ENCODE data around the gene LIPK. TPM values are rescaled to one million over a fixed set of nuclear protein-coding genes. Genes with fewer than 3 reads are reported as not detected.
A peak's percentile ranks its signal among the peaks of the same experiment; 100 is the strongest.

The LIPK gene
- total RNA-seq, 1 experiment from 2014 or later = not detected

DNA sequence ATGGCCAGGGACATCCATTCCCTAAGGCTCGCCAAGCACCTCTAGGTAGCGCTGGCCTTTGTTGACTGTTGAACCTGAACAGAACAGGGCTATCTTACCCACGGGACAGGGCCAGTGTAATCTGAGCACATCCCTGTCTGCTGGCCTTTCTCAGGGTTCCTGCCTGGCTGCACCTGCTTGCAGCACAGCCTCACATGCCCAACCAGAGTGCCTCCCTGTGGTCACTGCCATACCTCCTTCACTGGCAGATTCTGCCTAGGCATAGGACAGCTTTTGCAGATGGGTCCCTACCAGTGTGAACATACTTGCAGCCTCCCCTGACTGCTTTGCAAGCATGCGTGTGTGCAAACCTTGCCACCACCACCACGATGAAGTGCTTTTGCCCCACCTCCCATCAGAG lies 38.0 kb downstream of the LIPK start:
- ATAC-seq (peak; percentile 98), DNase-seq (ENCODE audit: low spot score) (peak; percentile 36)
- H3K4me3 Mint-ChIP-seq = no peak overlapping the region
- ChIA-PET CTCF (interaction anchor here (9.2 kb wide), 1 partner anchor 14 kb away, joined by 77 read pairs; no protein-coding TSS in a partner anchor), POLR2A (no interaction called here)
- H3K36me3 Mint-ChIP-seq = peaks cover 4% of the 10 kb centered on the region; the same call in 1 of the 2 replicates
- no peaks in the 10 kb centered on the region for H3K4me1 Mint-ChIP-seq
- H3K27me3 Mint-ChIP-seq (ENCODE audit: low read depth) = peaks cover 9% of the 10 kb centered on the region
- H3K27ac Mint-ChIP-seq = no peak overlapping the region
- peaks cover 31% of the 10 kb centered on the region for H3K9me3 Mint-ChIP-seq
- TF ChIP-seq SOX15 (CRISPR knock-in tag; IDR thresholded peaks at IDR 0.05) (no peak), TEAD4 (CRISPR knock-in tag; IDR thresholded peaks at IDR 0.05) (no peak)
- TF ChIP-seq, protein P1, sequence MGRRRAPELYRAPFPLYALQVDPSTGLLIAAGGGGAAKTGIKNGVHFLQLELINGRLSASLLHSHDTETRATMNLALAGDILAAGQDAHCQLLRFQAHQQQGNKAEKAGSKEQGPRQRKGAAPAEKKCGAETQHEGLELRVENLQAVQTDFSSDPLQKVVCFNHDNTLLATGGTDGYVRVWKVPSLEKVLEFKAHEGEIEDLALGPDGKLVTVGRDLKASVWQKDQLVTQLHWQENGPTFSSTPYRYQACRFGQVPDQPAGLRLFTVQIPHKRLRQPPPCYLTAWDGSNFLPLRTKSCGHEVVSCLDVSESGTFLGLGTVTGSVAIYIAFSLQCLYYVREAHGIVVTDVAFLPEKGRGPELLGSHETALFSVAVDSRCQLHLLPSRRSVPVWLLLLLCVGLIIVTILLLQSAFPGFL (CRISPR knock-in tag; IDR thresholded peaks at IDR 0.05; ENCODE audit: borderline replicate concordance) = no peak
- TF ChIP-seq, protein P2, sequence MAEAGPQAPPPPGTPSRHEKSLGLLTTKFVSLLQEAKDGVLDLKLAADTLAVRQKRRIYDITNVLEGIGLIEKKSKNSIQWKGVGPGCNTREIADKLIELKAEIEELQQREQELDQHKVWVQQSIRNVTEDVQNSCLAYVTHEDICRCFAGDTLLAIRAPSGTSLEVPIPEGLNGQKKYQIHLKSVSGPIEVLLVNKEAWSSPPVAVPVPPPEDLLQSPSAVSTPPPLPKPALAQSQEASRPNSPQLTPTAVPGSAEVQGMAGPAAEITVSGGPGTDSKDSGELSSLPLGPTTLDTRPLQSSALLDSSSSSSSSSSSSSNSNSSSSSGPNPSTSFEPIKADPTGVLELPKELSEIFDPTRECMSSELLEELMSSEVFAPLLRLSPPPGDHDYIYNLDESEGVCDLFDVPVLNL (CRISPR knock-in tag; IDR thresholded peaks at IDR 0.05; ENCODE audit: borderline replicate concordance, low read depth) = no peak

DNA sequence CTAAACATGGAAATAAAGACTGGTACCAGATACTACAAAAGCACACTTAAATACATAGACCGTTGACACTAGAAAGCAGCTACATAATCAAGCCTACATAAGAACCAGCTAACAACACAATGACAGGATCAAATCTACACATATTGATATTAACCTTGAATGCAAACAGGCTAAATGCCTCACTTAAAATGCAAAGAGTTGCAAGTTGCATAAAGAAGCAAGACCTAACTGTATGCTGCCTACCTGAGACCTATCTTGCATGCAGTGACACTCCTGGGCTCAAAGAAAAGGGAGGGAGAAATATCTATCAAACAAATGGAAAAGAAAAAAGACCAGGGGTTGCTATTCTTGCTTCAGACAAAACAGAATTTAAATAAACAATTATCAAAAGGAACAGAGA lies 39.6 kb downstream of the LIPK start:
- no peak for ATAC-seq
- Mint-ChIP-seq H3K36me3 (peaks cover 4% of the 10 kb centered on the region; the same call in 1 of the 2 replicates), H3K27ac (no peak overlapping the region), H3K9me3 (peaks cover 41% of the 10 kb centered on the region), H3K4me3 (no peak overlapping the region), H3K4me1 (no peaks in the 10 kb centered on the region), H3K27me3 (ENCODE audit: low read depth) (peaks cover 13% of the 10 kb centered on the region)
- POLR2A ChIA-PET = no interaction called here
- TF ChIP-seq, protein P3, sequence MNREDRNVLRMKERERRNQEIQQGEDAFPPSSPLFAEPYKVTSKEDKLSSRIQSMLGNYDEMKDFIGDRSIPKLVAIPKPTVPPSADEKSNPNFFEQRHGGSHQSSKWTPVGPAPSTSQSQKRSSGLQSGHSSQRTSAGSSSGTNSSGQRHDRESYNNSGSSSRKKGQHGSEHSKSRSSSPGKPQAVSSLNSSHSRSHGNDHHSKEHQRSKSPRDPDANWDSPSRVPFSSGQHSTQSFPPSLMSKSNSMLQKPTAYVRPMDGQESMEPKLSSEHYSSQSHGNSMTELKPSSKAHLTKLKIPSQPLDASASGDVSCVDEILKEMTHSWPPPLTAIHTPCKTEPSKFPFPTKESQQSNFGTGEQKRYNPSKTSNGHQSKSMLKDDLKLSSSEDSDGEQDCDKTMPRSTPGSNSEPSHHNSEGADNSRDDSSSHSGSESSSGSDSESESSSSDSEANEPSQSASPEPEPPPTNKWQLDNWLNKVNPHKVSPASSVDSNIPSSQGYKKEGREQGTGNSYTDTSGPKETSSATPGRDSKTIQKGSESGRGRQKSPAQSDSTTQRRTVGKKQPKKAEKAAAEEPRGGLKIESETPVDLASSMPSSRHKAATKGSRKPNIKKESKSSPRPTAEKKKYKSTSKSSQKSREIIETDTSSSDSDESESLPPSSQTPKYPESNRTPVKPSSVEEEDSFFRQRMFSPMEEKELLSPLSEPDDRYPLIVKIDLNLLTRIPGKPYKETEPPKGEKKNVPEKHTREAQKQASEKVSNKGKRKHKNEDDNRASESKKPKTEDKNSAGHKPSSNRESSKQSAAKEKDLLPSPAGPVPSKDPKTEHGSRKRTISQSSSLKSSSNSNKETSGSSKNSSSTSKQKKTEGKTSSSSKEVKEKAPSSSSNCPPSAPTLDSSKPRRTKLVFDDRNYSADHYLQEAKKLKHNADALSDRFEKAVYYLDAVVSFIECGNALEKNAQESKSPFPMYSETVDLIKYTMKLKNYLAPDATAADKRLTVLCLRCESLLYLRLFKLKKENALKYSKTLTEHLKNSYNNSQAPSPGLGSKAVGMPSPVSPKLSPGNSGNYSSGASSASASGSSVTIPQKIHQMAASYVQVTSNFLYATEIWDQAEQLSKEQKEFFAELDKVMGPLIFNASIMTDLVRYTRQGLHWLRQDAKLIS (CRISPR knock-in tag; IDR thresholded peaks at IDR 0.05; ENCODE audit: borderline replicate concordance) = no peak
- TF ChIP-seq RELA (CRISPR knock-in tag; IDR thresholded peaks at IDR 0.05; ENCODE audit: borderline replicate concordance) = no peak
- TF ChIP-seq, protein P1 (CRISPR knock-in tag; IDR thresholded peaks at IDR 0.05; ENCODE audit: borderline replicate concordance) = no peak
- no peak for TF ChIP-seq ZNF121 (CRISPR knock-in tag; IDR thresholded peaks at IDR 0.05)
- no peak for TF ChIP-seq CREB1 (CRISPR knock-in tag; IDR thresholded peaks at IDR 0.05)
- no peak for TF ChIP-seq CREM (CRISPR knock-in tag; IDR thresholded peaks at IDR 0.05)
- TF ChIP-seq, protein P4, sequence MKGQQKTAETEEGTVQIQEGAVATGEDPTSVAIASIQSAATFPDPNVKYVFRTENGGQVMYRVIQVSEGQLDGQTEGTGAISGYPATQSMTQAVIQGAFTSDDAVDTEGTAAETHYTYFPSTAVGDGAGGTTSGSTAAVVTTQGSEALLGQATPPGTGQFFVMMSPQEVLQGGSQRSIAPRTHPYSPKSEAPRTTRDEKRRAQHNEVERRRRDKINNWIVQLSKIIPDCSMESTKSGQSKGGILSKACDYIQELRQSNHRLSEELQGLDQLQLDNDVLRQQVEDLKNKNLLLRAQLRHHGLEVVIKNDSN (CRISPR knock-in tag; IDR thresholded peaks at IDR 0.05) = no peak
- no peak for TF ChIP-seq RORB (CRISPR knock-in tag; IDR thresholded peaks at IDR 0.05)
- no peak for TF ChIP-seq NR2C2 (CRISPR knock-in tag; IDR thresholded peaks at IDR 0.05)
- TF ChIP-seq, protein P5, sequence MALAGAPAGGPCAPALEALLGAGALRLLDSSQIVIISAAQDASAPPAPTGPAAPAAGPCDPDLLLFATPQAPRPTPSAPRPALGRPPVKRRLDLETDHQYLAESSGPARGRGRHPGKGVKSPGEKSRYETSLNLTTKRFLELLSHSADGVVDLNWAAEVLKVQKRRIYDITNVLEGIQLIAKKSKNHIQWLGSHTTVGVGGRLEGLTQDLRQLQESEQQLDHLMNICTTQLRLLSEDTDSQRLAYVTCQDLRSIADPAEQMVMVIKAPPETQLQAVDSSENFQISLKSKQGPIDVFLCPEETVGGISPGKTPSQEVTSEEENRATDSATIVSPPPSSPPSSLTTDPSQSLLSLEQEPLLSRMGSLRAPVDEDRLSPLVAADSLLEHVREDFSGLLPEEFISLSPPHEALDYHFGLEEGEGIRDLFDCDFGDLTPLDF (CRISPR knock-in tag; IDR thresholded peaks at IDR 0.05) = no peak
- CTCF ChIA-PET = interaction anchor here (9.2 kb wide), 1 partner anchor 16 kb away, joined by 77 read pairs; no protein-coding TSS in a partner anchor
- no peak for DNase-seq (ENCODE audit: low spot score)
